Kidney (tissue), 14 donors: Measurements from ENCODE around the gene HIGD1A. TPM values are rescaled to one million over a fixed set of nuclear protein-coding genes. Genes with fewer than 3 reads are reported as not detected.

ENCODE experiments used
- DNase-seq, 5 donors: peaks; one replicate each; pipeline ENCODE4 v3.0.0-alpha.2; 2013 to 2020
- FAIRE-seq: peaks from 2 replicates; lab custom pipeline; 2012; peaks lifted over from hg19 to GRCh38; lab: Jason Lieb, UNC
- H3K27ac ChIP-seq, 2 donors: one replicate each; pipeline ENCODE4 v1.7.0; 2013; ENCODE audit warnings: low read depth in 2 of 2, low read length in 2 of 2, inconsistent platforms in 1 of 2
- H3K27me3 ChIP-seq: one replicate; pipeline ENCODE4 v1.7.1; 2013; ENCODE audit warnings: low read length, inconsistent platforms; ENCODE audit not compliant: control insufficient read depth, insufficient read depth
- H3K36me3 ChIP-seq, 3 donors: one replicate each; pipeline versions ENCODE4 v1.7.0 to v1.7.1; 2013; ENCODE audit warnings: low read length in 3 of 3, control low read depth in 1 of 3, inconsistent platforms in 1 of 3; ENCODE audit not compliant: insufficient read depth in 3 of 3, control insufficient read depth in 2 of 3
- H3K4me1 ChIP-seq, 3 donors: one replicate each; pipeline versions ENCODE4 v1.7.0 to v1.7.1; 2013; ENCODE audit warnings: low read length in 3 of 3, inconsistent platforms in 1 of 3, low read depth in 1 of 3; ENCODE audit not compliant: control insufficient read depth in 2 of 3, insufficient read depth in 2 of 3
- H3K4me3 ChIP-seq, 3 donors: one replicate each; pipeline versions ENCODE4 v1.7.0 to v1.8.1; 2013; ENCODE audit warnings: low read length in 3 of 3, control low read depth in 1 of 3, inconsistent platforms in 1 of 3
- H3K9ac ChIP-seq, 3 donors: one replicate each; pipeline versions ENCODE4 v1.7.0 to v1.7.1; 2013; ENCODE audit warnings: low read length in 3 of 3, control low read depth in 1 of 3, inconsistent platforms in 1 of 3
- H3K9me3 ChIP-seq, 3 donors: one replicate each; pipeline versions ENCODE4 v1.7.0 to v1.7.1; 2013; ENCODE audit warnings: low read length in 3 of 3, control low read depth in 1 of 3, inconsistent platforms in 1 of 3; ENCODE audit not compliant: control insufficient read depth in 2 of 3, insufficient read depth in 1 of 3
- CTCF ChIP-seq: IDR thresholded peaks from 3 replicates; pipeline ENCODE4 v1.5.1; 2012; ENCODE audit warnings: mild to moderate bottlenecking, moderate library complexity, borderline replicate concordance; ENCODE audit not compliant: insufficient read depth; ENCODE audit errors: extremely low read depth
- intact Hi-C: fragments of 100-400 bp; cut with DNase I; formaldehyde crosslinking; loops from one replicate; pipeline ENCODE4 v1.11.1; 2022
- polyA plus RNA-seq: library from polyadenylated mRNA; stranded (reverse); fragments of 350-450 nt; fragmentation: Illumina TruSeq; extraction: RNeasy Lipid Tissue Mini Kit (QIAGEN cat#74804); gene quantifications from one replicate; pipeline ENCODE4 v1.2.3, GENCODE V29; 2014; ENCODE audit warnings: low read depth, low replicate concordance; ENCODE audit not compliant: insufficient read depth
- total RNA-seq: library from RNA; stranded (reverse); fragmentation: NEBNext Ultra II Directional; extraction: Animal tissue kit (Norgen Biotek cat#: 25700); gene quantifications from one replicate; pipeline ENCODE4 v1.2.1, GENCODE V29; 2021
- donor health status: control.
- donor health status: control.
- donor health status: control.
- donor health status: control.
- donor health status: control.
- donor health status: DM: yes; HTN: yes; CAD: no.
- donor health status: Normal renal cell carcinoma (clear cell type).

Gene HIGD1A
- total and polyA plus RNA-seq, 2 donors from 2014 or later = 207 to 283 TPM

DNA sequence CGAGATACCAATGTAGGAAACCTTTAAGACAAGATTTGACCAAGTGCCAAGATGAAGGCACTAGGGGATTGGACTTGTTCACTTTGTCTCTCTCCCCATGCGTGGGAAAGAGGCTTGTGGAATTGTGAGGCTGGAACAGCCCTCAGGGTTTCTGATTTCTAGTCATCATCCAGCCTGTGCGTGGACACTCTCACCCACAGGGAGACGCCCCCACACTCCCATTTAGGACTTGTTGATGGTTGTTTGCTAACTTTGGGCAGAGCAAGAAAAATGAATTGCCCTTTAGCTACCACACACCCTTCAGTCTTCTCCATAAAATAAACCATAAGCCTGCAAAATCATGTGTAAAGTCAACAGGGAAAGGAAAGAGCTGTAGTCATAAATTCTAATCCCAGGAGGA, 23.4 kb upstream of the HIGD1A start:
- no peak for FAIRE-seq

GRCh38 chr3:42827023-42827422, 22.7 kb upstream of the HIGD1A start:
- FAIRE-seq (no peak), DNase-seq (no peak)
- Histone ChIP-seq H3K4me1 (no peaks in the 10 kb centered on the region), H3K27me3 (no peaks in the 10 kb centered on the region), H3K27ac (no peak overlapping the region), H3K36me3 (no peaks in the 10 kb centered on the region), H3K9me3 (no peaks in the 10 kb centered on the region), H3K4me3 (no peak overlapping the region), H3K9ac (no peak overlapping the region)
- no peak for TF ChIP-seq CTCF
- intact Hi-C loops = no loop called here

More for the DNA sequence above, 23.4 kb upstream of the HIGD1A start:
- TF ChIP-seq CTCF = no peak
- Histone ChIP-seq H3K4me1 (no peaks in the 10 kb centered on the region), H3K9ac (no peak overlapping the region), H3K27ac (no peak overlapping the region), H3K36me3 (no peaks in the 10 kb centered on the region), H3K4me3 (no peak overlapping the region), H3K9me3 (no peaks in the 10 kb centered on the region), H3K27me3 (no peaks in the 10 kb centered on the region)
- DNase-seq = no peak
- intact Hi-C loops = no loop called here

- H3K4me1 ChIP-seq = no peaks in the 10 kb centered on the region
- H3K9me3 ChIP-seq = no peaks in the 10 kb centered on the region
- H3K27ac ChIP-seq = no peak overlapping the region
- no peak for TF ChIP-seq CTCF
- H3K27me3 ChIP-seq = no peaks in the 10 kb centered on the region
- H3K9ac ChIP-seq = no peak overlapping the region
- H3K36me3 ChIP-seq = no peaks in the 10 kb centered on the region
- no peak overlapping the region for H3K4me3 ChIP-seq
- no peak for DNase-seq
- FAIRE-seq = no peak
- intact Hi-C loops = no loop called here
These were observed 21.9 kb upstream of the HIGD1A start for GRCh38 chr3:42826141-42826540.

DNA sequence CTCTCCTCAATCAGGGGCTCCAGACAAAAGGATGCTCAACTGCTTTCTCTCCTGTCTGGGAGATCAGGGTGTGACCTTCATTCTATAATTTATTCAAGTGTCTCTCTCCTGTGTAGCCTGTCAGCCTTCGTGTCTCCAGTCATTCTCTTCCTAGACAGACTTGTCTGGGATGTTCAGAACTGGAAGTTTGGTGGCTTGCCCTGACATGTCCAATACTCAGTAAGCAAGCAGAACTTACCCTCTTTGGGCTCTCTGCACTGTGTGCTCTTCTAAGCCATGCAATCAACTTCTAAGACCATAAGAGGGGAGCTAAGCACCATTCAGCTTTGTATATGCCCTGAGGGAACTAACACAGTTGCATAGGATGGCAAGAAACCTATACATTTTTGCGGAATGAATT, 19.1 kb upstream of the HIGD1A start:
- FAIRE-seq (no peak), DNase-seq (no peak)
- H3K27ac ChIP-seq = no peak overlapping the region
- H3K9me3 ChIP-seq = no peaks in the 10 kb centered on the region
- peaks cover 0 to 2% (median 0%) of the 10 kb centered on the region in 3 donors for H3K4me1 ChIP-seq
- H3K27me3 ChIP-seq = no peaks in the 10 kb centered on the region
- TF ChIP-seq CTCF = no peak
- H3K4me3 ChIP-seq = no peak overlapping the region
- intact Hi-C loops = no loop called here
- H3K9ac ChIP-seq = no peak overlapping the region
- no peaks in the 10 kb centered on the region for H3K36me3 ChIP-seq
